ENCODE measurements around the gene PER2.

Gene PER2

DNA sequence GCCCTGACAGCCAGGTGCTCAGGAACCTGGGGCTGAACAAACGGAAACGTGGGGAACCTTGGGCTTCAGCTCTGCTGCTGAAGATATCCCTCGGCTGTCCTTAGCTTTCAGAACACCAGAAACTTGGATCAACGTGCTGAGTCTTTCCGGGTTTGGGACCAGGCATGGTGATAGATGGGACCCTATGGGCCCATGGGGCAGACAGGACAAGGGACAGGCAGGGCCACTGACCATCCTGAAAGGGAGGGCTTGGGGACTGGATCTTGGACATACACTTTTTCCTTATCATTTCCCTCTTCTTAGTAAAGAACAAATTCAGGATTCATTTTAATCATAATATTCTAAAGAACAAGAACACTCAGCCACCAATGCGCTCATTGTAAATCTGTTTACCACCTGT, 32.3 kb downstream of the PER2 start:
- in situ Hi-C loops (cut with MboI; ENCODE audit: low pct_unique_long_range_greater_than_20kb, low sequenced_read_pairs) = no loop called here
- DNase-seq = no peak

DNA sequence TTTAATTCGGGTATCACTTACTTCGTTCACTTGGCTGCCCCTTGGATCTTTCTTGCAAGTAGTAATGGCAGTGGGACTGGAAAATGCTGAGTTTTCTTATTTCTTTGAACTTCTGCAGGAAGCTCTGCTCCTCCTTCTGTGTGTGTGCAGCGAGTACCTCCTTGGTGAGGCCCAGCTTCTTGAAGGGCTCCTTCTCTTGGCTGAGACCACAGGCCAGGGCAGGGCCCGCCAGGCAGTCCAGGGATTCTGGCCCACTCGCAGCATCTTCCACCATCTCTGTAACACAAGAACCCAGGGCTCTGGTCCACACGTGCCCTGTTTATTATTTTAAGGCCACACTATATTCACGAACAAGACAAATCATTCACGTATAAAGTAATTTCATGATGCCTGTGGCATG, 32.8 kb downstream of the PER2 start:
- no peak for DNase-seq
- in situ Hi-C loops (cut with MboI; ENCODE audit: low pct_unique_long_range_greater_than_20kb, low sequenced_read_pairs) = no loop called here

DNA sequence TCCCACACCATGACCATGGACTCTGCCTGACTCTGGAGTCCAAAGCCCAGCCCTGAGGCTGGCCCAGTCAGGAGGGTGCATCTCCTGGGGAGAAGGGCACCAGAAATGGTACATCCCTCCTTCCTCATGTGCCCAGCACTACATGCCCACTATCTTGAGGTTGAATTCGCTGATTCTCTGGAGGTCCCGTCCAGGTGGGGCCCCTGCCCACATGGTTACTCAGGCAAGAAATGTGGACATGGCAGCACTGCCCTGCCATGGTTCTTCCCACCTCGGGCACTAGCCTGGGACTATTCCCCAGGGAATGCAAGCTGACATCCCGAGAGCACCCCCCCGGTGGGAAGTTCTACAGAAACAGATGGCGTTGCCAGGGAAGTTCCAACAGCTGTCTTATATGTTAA, 33.3 kb downstream of the PER2 start:
- DNase-seq = no peak
- in situ Hi-C loops (cut with MboI; ENCODE audit: low pct_unique_long_range_greater_than_20kb, low sequenced_read_pairs) = no loop called here

DNA sequence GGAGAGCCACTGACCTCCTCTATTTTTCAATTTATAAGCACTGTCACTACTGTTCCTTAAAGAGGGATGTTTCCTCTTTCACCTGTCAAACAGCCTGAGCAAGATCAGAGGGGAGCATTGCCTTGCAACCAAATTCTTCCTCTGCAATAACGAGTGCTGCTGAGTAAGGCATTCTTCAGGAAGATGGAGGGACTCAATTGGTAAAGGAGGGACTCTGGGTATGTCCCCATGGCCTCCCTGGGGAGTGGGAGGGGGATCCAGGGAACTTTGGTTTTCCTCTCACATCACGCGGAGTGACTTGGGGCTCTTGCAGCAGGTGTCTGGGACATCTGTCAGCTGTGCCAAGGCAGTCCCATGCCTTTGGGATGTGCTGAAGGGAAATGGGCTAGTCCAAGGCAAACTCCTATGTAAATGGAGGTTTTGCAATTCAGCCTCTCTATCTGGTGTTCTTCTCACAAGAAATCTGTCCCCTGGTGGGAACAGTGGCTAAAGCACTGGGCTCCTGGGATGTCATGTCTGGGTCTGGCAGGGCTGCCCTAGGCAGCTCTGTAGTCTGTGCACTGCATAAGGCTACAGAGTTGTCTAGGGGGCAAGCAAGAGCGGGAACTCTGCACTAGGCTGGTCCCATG, 34.2 kb downstream of the PER2 start:
- in situ Hi-C loops (cut with MboI; ENCODE audit: low pct_unique_long_range_greater_than_20kb, low sequenced_read_pairs) = no loop called here
- no peak for DNase-seq

DNA sequence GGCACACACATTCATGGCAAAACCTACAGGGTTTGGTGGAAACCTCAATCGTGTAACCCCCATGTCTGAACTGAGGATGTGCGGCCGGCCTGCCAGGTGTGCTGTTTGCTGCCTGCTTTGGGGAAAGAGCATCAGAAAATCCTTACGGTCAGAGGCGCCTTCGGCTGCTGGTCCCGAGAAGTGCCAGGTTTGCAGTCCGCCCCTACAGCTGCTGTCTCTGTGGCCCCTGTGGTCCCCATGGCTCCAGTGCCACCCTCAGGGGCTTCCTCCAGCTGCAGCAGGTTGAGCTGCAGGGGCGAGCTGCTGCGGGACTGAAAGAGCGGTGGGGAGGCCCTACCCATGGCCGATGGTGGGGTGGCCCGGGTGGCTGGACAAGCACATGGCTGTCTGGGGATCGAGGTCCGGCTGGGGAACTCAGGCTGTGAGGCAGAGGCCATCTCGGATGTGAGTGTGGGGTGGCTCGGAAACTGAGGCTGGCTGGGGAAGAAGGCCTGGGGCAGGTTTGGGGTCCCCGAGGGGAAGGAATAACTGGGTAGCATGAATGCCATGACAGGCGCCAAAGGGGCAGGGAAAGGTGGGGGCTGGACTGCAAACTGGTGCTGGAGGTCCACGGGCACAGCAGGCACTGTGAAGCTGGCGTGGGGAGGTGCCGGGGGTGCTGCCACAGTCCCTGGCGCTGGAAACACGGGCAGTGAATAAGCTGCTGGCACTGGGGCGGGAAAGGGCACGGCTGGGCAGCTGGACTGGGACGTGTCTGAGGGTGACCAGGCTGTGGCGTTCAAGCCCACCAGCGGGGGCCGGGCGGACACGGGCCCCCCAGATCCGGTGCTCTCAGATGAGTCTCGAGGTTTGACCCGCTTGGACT, 35.4 kb downstream of the PER2 start:
- DNase-seq = no peak
- in situ Hi-C loops (cut with MboI; ENCODE audit: low pct_unique_long_range_greater_than_20kb, low sequenced_read_pairs) = no loop called here

DNA sequence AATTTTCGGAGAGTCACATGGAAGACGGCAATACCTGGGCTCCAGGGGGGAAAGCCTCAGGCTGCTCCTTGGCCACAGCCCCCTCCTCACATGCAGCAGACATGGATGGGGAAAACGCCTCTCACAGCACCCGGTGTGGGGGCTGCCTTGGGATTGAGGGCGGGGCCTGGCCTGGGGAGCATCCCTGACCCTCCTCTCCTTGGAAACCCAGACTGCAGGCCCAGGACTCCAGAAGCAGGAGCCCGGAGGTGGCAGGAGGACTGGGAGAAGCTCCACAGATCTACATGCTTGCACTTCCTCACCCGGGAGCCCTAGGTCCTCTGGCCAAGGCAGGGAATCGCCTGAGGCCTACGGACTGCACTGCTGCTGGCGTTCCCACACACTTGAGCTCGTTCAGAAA, 36.4 kb downstream of the PER2 start:
- DNase-seq = no peak
- in situ Hi-C loops (cut with MboI; ENCODE audit: low pct_unique_long_range_greater_than_20kb, low sequenced_read_pairs) = no loop called here

DNA sequence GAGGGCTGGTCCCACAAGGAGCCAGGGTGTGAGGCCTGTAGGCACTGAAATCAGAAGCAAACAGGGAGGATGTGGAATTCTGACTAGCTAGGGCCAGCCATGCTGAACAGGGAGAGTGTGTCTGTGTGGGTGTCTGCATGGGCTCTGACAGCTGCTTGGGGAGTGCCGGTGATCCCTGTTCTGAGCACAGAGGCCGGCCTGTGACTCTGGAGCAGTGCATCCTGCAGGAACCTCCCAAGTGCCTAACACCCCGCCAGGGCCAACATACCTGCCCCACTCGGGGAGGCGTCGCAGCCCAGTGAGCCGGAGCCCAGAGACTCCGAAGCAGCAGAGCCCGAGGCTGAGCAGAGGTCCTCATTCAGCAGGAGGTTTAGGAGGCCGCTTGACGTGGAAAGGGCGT, 37.1 kb downstream of the PER2 start:
- no peak for DNase-seq
- in situ Hi-C loops (cut with MboI; ENCODE audit: low pct_unique_long_range_greater_than_20kb, low sequenced_read_pairs) = no loop called here

DNA sequence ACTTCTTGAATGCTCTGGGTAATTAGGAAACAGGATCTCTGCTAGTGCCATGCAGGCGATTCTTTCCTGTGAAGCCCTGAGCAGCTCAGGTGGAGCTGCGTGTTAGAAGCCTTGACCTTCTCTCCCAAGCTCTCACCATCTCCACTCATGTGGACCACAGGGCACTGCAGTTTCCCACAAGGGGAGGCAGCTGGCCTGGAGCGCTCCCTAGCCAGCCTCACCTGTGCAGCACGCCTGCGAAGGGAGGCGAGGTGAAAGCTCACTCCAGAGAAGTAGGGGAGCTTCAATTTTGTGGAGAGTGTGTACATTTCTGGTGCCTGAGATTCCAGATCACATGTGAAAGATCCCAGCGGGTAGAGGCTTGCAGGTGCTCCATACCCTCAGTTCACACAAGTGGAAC, 37.5 kb downstream of the PER2 start:
- in situ Hi-C loops (cut with MboI; ENCODE audit: low pct_unique_long_range_greater_than_20kb, low sequenced_read_pairs) = no loop called here
- no peak for DNase-seq

DNA sequence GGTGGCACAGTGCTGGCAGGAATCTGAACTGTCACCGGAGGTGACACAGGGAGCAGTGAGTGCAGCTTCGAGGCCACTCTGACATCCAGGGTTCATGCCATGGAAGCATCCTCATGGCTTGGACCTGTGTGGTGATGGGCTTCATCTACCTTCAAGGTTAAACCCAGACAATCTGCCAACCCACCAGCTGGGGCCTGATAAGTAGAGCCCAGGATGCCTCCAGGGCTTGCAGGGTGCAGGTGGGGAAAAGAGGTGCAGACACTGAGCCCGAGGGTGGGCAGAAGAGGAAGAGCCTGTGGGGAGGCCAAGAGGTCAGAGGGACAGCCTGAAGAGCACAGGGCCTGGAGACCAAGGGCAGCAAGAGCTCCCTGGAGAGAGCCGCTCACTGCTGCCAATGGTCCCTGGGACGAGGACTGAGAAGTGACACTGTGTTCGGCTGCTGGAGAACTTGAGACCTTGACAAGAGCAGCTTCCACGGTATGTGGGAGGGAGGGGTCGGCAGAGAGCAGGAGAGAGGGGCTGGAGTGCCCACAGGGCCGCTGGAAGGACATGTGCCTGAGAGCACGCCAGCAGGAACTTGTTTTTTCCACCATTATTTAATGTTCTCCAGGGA, 40.5 kb downstream of the PER2 start:
- in situ Hi-C loops (cut with MboI; ENCODE audit: low pct_unique_long_range_greater_than_20kb, low sequenced_read_pairs) = no loop called here

DNA sequence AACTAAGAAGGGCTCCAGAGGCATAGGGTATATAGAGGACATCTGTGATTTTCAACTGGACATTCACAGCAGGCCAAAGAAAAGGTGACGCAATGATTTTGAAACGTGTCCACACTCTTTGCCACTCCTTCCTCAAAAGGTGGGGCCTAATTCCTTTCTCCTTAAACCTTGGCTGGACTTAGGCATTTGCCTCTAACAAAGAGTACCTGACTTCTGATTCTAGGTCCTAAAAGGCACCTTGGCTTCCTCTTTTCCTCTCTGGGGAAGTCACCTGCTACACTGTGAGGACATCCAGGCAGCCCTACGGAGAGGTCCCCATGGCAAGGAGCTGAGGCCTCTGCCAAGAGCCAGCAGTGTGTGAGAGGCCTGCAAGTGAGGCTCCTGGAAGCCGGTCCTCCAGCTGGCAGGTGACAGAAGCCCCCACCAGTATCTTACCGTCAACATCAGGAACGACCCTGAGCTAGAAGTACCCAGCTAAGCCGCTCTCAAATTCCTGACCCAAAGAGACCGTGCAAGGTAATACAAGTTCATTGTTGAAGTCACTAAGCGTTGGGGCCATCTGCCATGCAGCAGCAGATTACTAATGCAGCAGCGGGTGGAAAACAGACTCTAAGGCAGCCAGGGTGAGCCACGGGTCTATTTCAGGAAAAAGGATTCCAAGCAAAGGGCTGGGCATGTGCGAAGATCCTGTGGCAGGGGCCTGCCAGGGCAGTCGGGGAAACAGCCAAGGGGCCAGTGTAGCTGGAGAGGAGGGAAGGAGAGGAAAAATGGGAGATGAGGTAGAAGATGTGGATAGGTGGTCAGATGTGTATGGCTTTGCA, 41.2 kb downstream of the PER2 start:
- in situ Hi-C loops (cut with MboI; ENCODE audit: low pct_unique_long_range_greater_than_20kb, low sequenced_read_pairs) = no loop called here
- no peak for DNase-seq

More for the DNA sequence above, 40.5 kb downstream of the PER2 start:
- no peak for DNase-seq

DNA sequence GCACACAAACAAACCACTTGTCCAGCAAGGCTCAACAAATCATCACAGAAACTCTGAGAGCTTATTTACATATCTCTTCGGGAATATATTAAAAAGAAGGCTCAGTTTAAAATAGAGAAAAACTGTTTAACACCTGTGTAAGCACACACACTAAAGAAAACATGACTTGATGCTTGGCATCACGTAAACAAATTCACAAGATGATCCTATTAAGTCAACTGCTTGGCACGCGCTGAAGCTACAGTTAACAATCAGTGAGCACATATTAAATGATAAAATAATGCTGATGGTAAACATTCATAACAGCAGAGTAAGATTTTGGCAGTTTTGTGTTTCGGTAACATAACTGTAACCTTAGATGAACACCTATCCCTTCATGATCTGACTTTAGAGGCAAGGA, 44.3 kb downstream of the PER2 start:
- in situ Hi-C loops (cut with MboI; ENCODE audit: low pct_unique_long_range_greater_than_20kb, low sequenced_read_pairs) = no loop called here
- no peak for DNase-seq

DNA sequence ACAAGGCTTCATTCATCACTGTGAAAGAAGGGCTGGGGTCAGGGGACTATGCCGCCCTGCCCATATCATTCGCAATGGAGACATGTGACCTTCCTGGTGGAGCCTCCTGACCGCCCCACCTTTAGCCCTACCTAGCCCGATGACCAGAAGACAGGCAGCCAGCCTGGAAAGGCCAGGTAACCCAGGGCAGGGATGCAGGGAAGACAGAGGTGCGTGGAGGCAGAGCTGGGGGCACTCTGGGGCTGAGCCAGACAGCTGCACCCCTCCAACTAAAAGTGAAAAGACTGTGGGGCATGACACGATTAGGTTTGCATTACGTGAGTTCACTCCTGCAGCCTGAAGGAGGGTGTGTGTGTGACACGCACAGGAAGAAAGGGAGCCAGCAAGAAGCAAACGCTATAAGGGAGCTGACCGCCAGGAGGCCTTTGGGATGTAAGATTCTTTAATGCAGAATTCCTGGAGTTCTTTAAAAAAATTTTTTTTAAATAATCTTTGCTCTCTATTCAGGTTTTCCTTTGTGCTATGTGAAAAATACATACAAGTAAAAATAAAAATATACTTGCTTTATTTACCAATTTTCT, 44.8 kb downstream of the PER2 start:
- in situ Hi-C loops (cut with MboI; ENCODE audit: low pct_unique_long_range_greater_than_20kb, low sequenced_read_pairs) = no loop called here
- no peak for DNase-seq

DNA sequence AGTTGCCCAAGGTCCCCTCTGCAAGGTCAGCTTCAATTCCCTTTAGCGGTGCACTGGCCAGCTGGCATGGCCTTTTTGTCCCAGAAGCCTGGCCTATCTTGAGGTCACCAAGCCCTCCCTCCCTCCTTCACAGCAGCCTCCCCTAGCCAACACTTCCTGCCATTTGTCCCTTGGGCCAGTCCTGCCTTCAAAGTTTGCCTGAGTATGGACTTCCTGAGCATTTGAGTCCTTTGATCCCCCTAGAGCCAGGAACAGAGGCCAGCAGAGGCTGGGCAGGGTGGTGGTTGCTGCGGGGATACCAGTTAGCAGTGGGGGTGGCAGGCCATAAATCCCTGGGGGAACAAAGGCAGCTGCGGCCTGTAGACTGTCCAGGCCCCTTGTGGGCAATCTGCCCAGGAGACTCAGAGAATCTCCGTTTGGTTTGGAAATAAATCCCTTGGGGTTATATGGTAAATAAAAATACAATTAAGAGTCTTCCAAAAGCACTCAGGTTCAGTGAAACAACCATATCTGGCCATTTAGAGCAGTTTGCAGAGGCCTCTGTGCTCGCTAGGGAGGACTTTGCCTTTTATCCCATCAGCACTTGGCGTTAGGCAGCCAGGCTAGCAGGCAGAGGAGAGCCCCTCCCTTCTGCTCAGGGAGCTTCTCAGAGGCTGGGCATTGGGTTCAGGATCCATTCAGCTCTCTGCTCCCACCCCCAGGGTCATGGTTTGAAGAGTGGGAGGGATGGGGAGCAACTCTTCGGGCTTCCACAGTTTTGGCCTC, 45.5 kb downstream of the PER2 start:
- no peak for DNase-seq
- in situ Hi-C loops (cut with MboI; ENCODE audit: low pct_unique_long_range_greater_than_20kb, low sequenced_read_pairs) = no loop called here

DNA sequence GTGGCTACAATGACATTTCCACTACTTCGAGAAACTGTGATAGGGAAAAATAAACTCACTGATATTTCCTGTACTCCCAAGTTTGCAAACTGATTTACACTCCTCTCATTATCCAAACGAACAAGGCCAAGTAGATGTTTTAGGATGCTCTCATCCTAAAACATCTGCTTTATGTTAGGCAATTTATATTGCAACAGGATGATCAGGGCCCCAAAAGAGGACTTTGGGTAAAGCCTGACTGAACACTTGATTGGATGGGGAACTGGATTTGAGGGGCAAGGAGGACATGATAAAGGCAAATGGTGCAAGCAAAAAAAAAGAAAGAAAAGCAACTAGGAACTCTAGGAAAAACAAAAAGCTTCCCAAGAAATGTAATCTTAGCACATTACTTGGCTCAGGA, 46.4 kb downstream of the PER2 start:
- in situ Hi-C loops (cut with MboI; ENCODE audit: low pct_unique_long_range_greater_than_20kb, low sequenced_read_pairs) = no loop called here
- DNase-seq = no peak

DNA sequence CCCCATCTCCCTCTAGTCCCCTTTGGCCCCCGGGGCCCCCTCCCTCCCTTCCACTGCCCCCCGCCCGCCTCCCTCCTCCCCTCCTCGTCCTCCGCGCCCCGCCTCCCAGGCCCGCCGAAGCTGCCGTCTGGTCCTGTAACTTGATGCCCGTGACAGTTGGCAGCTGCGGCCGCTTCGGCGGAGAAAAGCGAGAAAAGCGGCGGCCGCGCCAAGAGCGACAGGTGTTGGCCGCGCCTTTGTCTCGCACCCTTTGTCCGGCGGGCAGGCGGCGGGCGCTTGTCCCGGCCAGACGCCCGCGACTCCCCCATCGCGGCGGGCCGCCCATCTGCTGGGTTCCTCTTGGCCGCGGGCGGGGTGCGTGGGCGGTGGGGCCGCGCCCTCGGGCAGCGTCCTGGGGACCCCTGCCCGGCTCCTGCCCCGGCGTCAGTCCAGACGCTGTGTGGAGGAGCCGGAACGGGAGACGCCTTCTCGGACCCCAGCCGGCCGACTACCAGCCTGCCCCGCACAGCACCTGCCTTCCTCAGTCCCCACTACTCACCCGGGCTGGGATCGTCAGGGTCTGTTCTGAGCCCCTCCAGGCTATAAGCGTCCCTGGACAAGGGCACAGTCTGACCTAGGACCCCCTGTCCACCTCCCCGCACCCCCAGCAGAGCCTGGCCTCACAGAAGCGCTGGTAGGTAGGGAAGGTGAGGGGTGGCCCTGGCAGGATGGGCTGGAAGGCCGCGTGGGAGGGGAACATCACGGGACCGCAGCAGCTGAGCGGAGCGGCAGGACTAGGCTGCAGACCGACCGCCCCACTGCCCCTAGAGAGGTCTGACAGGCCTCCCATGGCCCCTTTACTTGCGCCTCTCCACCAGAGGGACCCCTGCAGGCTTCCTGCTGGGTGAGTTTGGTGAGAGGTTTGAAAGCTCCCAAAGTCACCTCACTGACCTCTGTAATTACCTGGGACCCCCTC, 47.4 kb downstream of the PER2 start:
- in situ Hi-C loops (cut with MboI; ENCODE audit: low pct_unique_long_range_greater_than_20kb, low sequenced_read_pairs) = no loop called here
- peak; percentile 34 for DNase-seq

DNA sequence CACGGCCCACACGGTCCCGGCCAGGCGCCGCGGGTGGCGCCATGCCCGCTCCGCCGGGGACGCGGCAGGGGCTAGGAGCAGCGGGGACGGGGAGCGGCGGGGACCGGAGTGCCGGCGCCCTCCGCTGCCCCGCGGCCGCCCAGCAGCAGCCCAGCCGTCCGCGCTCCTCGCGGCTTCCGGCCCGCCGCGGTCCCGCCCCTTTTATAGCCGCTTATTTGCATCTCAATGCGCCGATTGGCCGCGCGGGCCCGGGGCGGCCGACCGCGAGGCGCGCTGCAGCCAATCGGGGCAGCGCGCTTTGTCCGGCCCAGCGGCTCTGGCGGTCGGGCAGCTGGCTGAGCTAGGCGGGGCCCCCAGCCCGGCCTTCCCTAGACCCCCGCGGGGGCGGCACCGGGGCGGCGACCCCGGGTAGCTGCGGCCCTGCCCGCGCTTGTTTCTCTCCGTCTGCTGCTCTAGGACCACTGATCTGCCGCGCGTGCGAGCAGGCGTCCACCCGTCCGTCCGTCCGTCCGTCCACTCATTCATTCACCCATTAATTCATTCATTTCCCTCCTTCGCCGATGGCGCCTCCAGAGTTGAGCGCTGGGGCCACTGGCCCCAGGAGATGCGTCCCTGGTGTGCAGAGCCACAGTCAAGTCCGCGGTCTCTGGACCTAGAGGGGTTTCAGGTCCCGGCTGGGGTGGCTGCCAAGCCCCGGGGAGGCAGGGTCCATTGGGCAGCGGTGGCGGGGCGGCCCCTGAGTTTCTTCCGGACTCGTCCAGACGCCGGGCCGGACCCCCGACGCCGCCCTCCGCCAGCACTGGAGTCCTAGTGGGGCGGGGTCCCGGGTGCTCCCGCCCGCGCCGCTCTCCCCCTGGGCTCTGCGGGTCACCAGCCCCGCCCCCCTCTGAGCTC, 48.3 kb downstream of the PER2 start, which contains the start of gene HES6:
Gene HES6, minus strand, starts transcription at position 176 of the 894 bp plus-strand sequence. Its CDS starts 133 bp downstream, at position 43.
- in situ Hi-C loops (cut with MboI; ENCODE audit: low pct_unique_long_range_greater_than_20kb, low sequenced_read_pairs) = no loop called here

DNA sequence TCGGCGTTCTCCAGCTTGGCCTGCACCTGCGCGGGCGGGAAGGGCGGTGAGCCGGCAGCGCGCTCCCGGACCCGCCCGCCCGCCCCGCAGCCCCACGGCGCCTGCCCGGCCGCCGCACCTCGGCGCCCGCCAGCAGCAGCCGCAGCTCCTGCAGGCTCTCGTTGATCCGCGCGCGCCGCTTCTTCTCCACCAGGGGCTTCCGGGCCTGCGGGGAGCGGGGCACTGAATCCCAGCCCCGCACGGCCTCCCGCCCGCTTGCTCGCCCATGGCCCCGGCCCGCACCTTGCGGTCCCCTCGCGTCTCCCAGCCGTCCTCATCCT, 48.9 kb downstream of the PER2 start:
- in situ Hi-C loops (cut with MboI; ENCODE audit: low pct_unique_long_range_greater_than_20kb, low sequenced_read_pairs) = no loop called here
- DNase-seq = no peak

More for the DNA sequence above, 48.3 kb downstream of the PER2 start, which contains the start of gene HES6:
- peak; percentile 87 for DNase-seq

Measured in KBM-7 (cell line).